Measurements from ENCODE around the gene SERPINB6.
"Not testable (repeated sequence)": the region's sequence is repeated elsewhere in the genome, so short reads cannot be mapped to it uniquely, and the experiment has no call there.

Gene SERPINB6

GRCh38 chr6:2945153-2945452 is 26.3 kb downstream of the SERPINB6 start:
- Histone ChIP-seq H3K27ac (ENCODE audit: low read depth, low read length) (no peak overlapping the region), H3K36me3 (ENCODE audit: control insufficient read depth, insufficient read depth, low read length) (peaks cover 22% of the 10 kb centered on the region), H3K9ac (ENCODE audit: low read length) (no peak overlapping the region), H3K27me3 (ENCODE audit: control insufficient read depth, insufficient read depth, low read length) (no peaks in the 10 kb centered on the region), H3K4me3 (ENCODE audit: low read length) (no peak overlapping the region), H3K4me1 (ENCODE audit: control insufficient read depth, insufficient read depth, low read length) (no peaks in the 10 kb centered on the region)

- Histone ChIP-seq H3K4me3 (ENCODE audit: low read length) (no peak overlapping the region), H3K4me1 (ENCODE audit: control insufficient read depth, insufficient read depth, low read length) (no peaks in the 10 kb centered on the region), H3K27ac (ENCODE audit: low read depth, low read length) (no peak overlapping the region), H3K36me3 (ENCODE audit: control insufficient read depth, insufficient read depth, low read length) (peaks cover 22% of the 10 kb centered on the region), H3K27me3 (ENCODE audit: control insufficient read depth, insufficient read depth, low read length) (no peaks in the 10 kb centered on the region), H3K9ac (ENCODE audit: low read length) (no peak overlapping the region)
Observed at GRCh38 chr6:2944405-2945152, 26.8 kb downstream of the SERPINB6 start.

- no peaks in the 10 kb centered on the region for H3K4me1 ChIP-seq (ENCODE audit: control insufficient read depth, insufficient read depth, low read length)
- H3K4me3 ChIP-seq (ENCODE audit: low read length): no peak overlapping the region
- H3K27me3 ChIP-seq (ENCODE audit: control insufficient read depth, insufficient read depth, low read length): no peaks in the 10 kb centered on the region
- H3K27ac ChIP-seq (ENCODE audit: low read depth, low read length): no peak overlapping the region
- H3K9ac ChIP-seq (ENCODE audit: low read length): no peak overlapping the region
- H3K36me3 ChIP-seq (ENCODE audit: control insufficient read depth, insufficient read depth, low read length): peaks cover 14% of the 10 kb centered on the region
Observed at GRCh38 chr6:2943564-2943955, 27.8 kb downstream of the SERPINB6 start.

- Histone ChIP-seq H3K27ac (ENCODE audit: low read depth, low read length) (no peak overlapping the region), H3K36me3 (ENCODE audit: control insufficient read depth, insufficient read depth, low read length) (peaks cover 9% of the 10 kb centered on the region), H3K27me3 (ENCODE audit: control insufficient read depth, insufficient read depth, low read length) (no peaks in the 10 kb centered on the region), H3K9ac (ENCODE audit: low read length) (no peak overlapping the region), H3K4me1 (ENCODE audit: control insufficient read depth, insufficient read depth, low read length) (no peaks in the 10 kb centered on the region), H3K4me3 (ENCODE audit: low read length) (no peak overlapping the region)
Observed at GRCh38 chr6:2942914-2943563, 28.3 kb downstream of the SERPINB6 start.

GRCh38 chr6:2942116-2942515 is 29.3 kb downstream of the SERPINB6 start:
- H3K4me1 ChIP-seq (ENCODE audit: control insufficient read depth, insufficient read depth, low read length); H3K4me3 ChIP-seq (ENCODE audit: low read length); H3K36me3 ChIP-seq (ENCODE audit: control insufficient read depth, insufficient read depth, low read length); H3K27me3 ChIP-seq (ENCODE audit: control insufficient read depth, insufficient read depth, low read length); H3K9ac ChIP-seq (ENCODE audit: low read length); H3K27ac ChIP-seq (ENCODE audit: low read depth, low read length): not testable (repeated sequence)

GRCh38 chr6:2940851-2941250 is 30.5 kb downstream of the SERPINB6 start:
- H3K4me3 ChIP-seq (ENCODE audit: low read length): no peak overlapping the region
- H3K36me3 ChIP-seq (ENCODE audit: control insufficient read depth, insufficient read depth, low read length): no peaks in the 10 kb centered on the region

GRCh38 chr6:2940010-2940850 is 31.1 kb downstream of the SERPINB6 start:
- no peak overlapping the region for H3K27ac ChIP-seq (ENCODE audit: low read depth, low read length)
- H3K4me3 ChIP-seq (ENCODE audit: low read length): no peak overlapping the region
- H3K27me3 ChIP-seq (ENCODE audit: control insufficient read depth, insufficient read depth, low read length): no peaks in the 10 kb centered on the region

More at GRCh38 chr6:2940851-2941250, 30.5 kb downstream of the SERPINB6 start:
- H3K4me1 ChIP-seq (ENCODE audit: control insufficient read depth, insufficient read depth, low read length): no peaks in the 10 kb centered on the region
- no peaks in the 10 kb centered on the region for H3K27me3 ChIP-seq (ENCODE audit: control insufficient read depth, insufficient read depth, low read length)
- H3K9ac ChIP-seq (ENCODE audit: low read length): no peak overlapping the region
- H3K27ac ChIP-seq (ENCODE audit: low read depth, low read length): no peak overlapping the region

GRCh38 chr6:2939315-2940009 is 31.9 kb downstream of the SERPINB6 start:
- H3K4me3 ChIP-seq (ENCODE audit: low read length): no peak overlapping the region
- H3K9ac ChIP-seq (ENCODE audit: low read length): no peak overlapping the region
- H3K27me3 ChIP-seq (ENCODE audit: control insufficient read depth, insufficient read depth, low read length): no peaks in the 10 kb centered on the region
- H3K27ac ChIP-seq (ENCODE audit: low read depth, low read length): no peak overlapping the region
- no peaks in the 10 kb centered on the region for H3K36me3 ChIP-seq (ENCODE audit: control insufficient read depth, insufficient read depth, low read length)
- H3K4me1 ChIP-seq (ENCODE audit: control insufficient read depth, insufficient read depth, low read length): no peaks in the 10 kb centered on the region

More at GRCh38 chr6:2940010-2940850, 31.1 kb downstream of the SERPINB6 start:
- Histone ChIP-seq H3K36me3 (ENCODE audit: control insufficient read depth, insufficient read depth, low read length) (no peaks in the 10 kb centered on the region), H3K4me1 (ENCODE audit: control insufficient read depth, insufficient read depth, low read length) (no peaks in the 10 kb centered on the region), H3K9ac (ENCODE audit: low read length) (no peak overlapping the region)

GRCh38 chr6:2938632-2939083 is 32.7 kb downstream of the SERPINB6 start:
- Histone ChIP-seq H3K4me1 (ENCODE audit: control insufficient read depth, insufficient read depth, low read length) (no peaks in the 10 kb centered on the region), H3K4me3 (ENCODE audit: low read length) (no peak overlapping the region), H3K27ac (ENCODE audit: low read depth, low read length) (no peak overlapping the region), H3K9ac (ENCODE audit: low read length) (no peak overlapping the region), H3K27me3 (ENCODE audit: control insufficient read depth, insufficient read depth, low read length) (no peaks in the 10 kb centered on the region), H3K36me3 (ENCODE audit: control insufficient read depth, insufficient read depth, low read length) (no peaks in the 10 kb centered on the region)

GRCh38 chr6:2938004-2938631 is 33.2 kb downstream of the SERPINB6 start:
- Histone ChIP-seq H3K4me1 (ENCODE audit: control insufficient read depth, insufficient read depth, low read length) (no peaks in the 10 kb centered on the region), H3K36me3 (ENCODE audit: control insufficient read depth, insufficient read depth, low read length) (no peaks in the 10 kb centered on the region), H3K4me3 (ENCODE audit: low read length) (no peak overlapping the region), H3K9ac (ENCODE audit: low read length) (no peak overlapping the region), H3K27me3 (ENCODE audit: control insufficient read depth, insufficient read depth, low read length) (no peaks in the 10 kb centered on the region), H3K27ac (ENCODE audit: low read depth, low read length) (no peak overlapping the region)

- H3K27ac ChIP-seq (ENCODE audit: low read depth, low read length): no peak overlapping the region
- no peaks in the 10 kb centered on the region for H3K27me3 ChIP-seq (ENCODE audit: control insufficient read depth, insufficient read depth, low read length)
- no peaks in the 10 kb centered on the region for H3K4me1 ChIP-seq (ENCODE audit: control insufficient read depth, insufficient read depth, low read length)
- no peaks in the 10 kb centered on the region for H3K36me3 ChIP-seq (ENCODE audit: control insufficient read depth, insufficient read depth, low read length)
- H3K9ac ChIP-seq (ENCODE audit: low read length): no peak overlapping the region
- H3K4me3 ChIP-seq (ENCODE audit: low read length): no peak overlapping the region
Observed at GRCh38 chr6:2937627-2938003, 33.8 kb downstream of the SERPINB6 start.
